GM23338 (cell line): ENCODE measurements around the gene FBXO24. TPM values are rescaled to one million over a fixed set of nuclear protein-coding genes. Genes with fewer than 3 reads are reported as not detected.

Source experiments
- ATAC-seq: fragments of 200-7000 bp; cut with Tn5 transposase; 3 replicates; pipeline ENCODE4 v1.9.1; 2020
- DNase-seq: peaks from one replicate; pipeline ENCODE4 v3.0.0-alpha.2; 2015; ENCODE audit warnings: low spot score
- H2AFZ ChIP-seq: fragments of 200-600 bp; sonication (generic); 2 replicates; pipeline ENCODE4 v1.8.0; 2016; ENCODE audit warnings: antibody characterized with exemption, mild to moderate bottlenecking, moderate library complexity
- H3F3A ChIP-seq: fragments of 200-600 bp; sonication (generic); replicated peaks from 2 replicates; pipeline ENCODE4 v1.8.0; 2017; ENCODE audit warnings: antibody characterized with exemption, mixed run types, low read depth
- H3K27ac ChIP-seq: fragments of 200-600 bp; sonication (generic); 2 replicates; pipeline ENCODE4 v1.6.1; 2016; ENCODE audit warnings: low read depth
- H3K27me3 ChIP-seq: fragments of 200-600 bp; sonication (generic); 2 replicates; pipeline ENCODE4 v1.8.0; 2016; ENCODE audit warnings: mild to moderate bottlenecking, mixed run types, moderate library complexity; ENCODE audit not compliant: insufficient read depth
- H3K36me3 ChIP-seq: fragments of 200-600 bp; sonication (generic); 2 replicates; pipeline ENCODE4 v1.8.0; 2016; ENCODE audit warnings: mild to moderate bottlenecking; ENCODE audit not compliant: insufficient read depth
- H3K4me1 ChIP-seq: fragments of 200-600 bp; sonication (generic); 2 replicates; pipeline ENCODE4 v1.8.0; 2016; ENCODE audit warnings: mild to moderate bottlenecking, moderate library complexity; ENCODE audit not compliant: insufficient read depth
- H3K4me2 ChIP-seq: fragments of 200-600 bp; sonication (generic); 2 replicates; pipeline ENCODE4 v1.7.1; 2017; ENCODE audit warnings: mixed run types
- H3K4me3 ChIP-seq: fragments of 200-600 bp; sonication (generic); 2 replicates; pipeline ENCODE4 v1.6.1; 2016; ENCODE audit warnings: mixed run types
- H3K79me2 ChIP-seq: fragments of 200-600 bp; sonication (generic); replicated peaks from 2 replicates; pipeline ENCODE4 v1.8.0; 2017; ENCODE audit warnings: mild to moderate bottlenecking; ENCODE audit not compliant: insufficient read depth
- H3K9me2 ChIP-seq: fragments of 200-600 bp; sonication (generic); 2 replicates; pipeline ENCODE4 v1.8.0; 2017; ENCODE audit not compliant: insufficient read depth
- H4K20me1 ChIP-seq: fragments of 200-600 bp; sonication (generic); replicated peaks from 2 replicates; pipeline ENCODE4 v1.8.0; 2017; ENCODE audit warnings: mild to moderate bottlenecking; ENCODE audit not compliant: insufficient read depth
- H3K27ac Mint-ChIP-seq: 2 replicates; pipeline ENCODE4 v1.8.0; 2020; ENCODE audit warnings: inconsistent platforms, mild to moderate bottlenecking, moderate library complexity, mixed read lengths
- H3K27me3 Mint-ChIP-seq: 3 replicates; pipeline ENCODE4 v1.8.0; 2022; ENCODE audit warnings: low read depth, mild to moderate bottlenecking, moderate library complexity, mixed read lengths, inconsistent platforms; ENCODE audit not compliant: insufficient read depth, poor library complexity
- H3K36me3 Mint-ChIP-seq: 3 replicates; pipeline ENCODE4 v1.8.0; 2021; ENCODE audit warnings: low read depth, mild to moderate bottlenecking, inconsistent platforms, moderate library complexity, mixed read lengths
- H3K4me1 Mint-ChIP-seq: 3 replicates; pipeline ENCODE4 v1.8.0; 2020; ENCODE audit warnings: mild to moderate bottlenecking, inconsistent platforms, mixed read lengths
- H3K4me3 Mint-ChIP-seq: 3 replicates; pipeline ENCODE4 v1.8.0; 2021; ENCODE audit warnings: moderate library complexity, mild to moderate bottlenecking, inconsistent platforms, mixed read lengths
- H3K9me3 Mint-ChIP-seq: 3 replicates; pipeline ENCODE4 v1.8.0; 2020; ENCODE audit warnings: moderate library complexity, mild to moderate bottlenecking, inconsistent platforms, mixed read lengths
- CREB1 ChIP-seq: fragments of 250-450 bp; sonication (Bioruptor Pico); IDR thresholded peaks from 2 replicates; pipeline ENCODE4 v1.5.0; 2020; ENCODE audit warnings: low read depth, mild to moderate bottlenecking, moderate library complexity
- CTCF ChIP-seq, 2 experiments: fragments of 200-600 bp in 1 of 2; sonication (generic) in 1 of 2; conservative IDR thresholded peaks; 2 replicates each; pipeline versions ENCODE4 v1.5.1 to v1.6.1; 2016 to 2017; ENCODE audit warnings: antibody characterized with exemption in 2 of 2, low read depth in 2 of 2, mild to moderate bottlenecking in 2 of 2, moderate library complexity in 1 of 2
- ETS1 ChIP-seq: IDR thresholded peaks from 2 replicates; pipeline ENCODE4 v1.6.1; 2016; ENCODE audit warnings: antibody characterized with exemption
- EZH2 ChIP-seq: fragments of 200-600 bp; sonication (generic); IDR thresholded peaks from one replicate; pipeline ENCODE4 v1.8.0; 2017; ENCODE audit warnings: antibody characterized with exemption, mild to moderate bottlenecking, low read depth; ENCODE audit not compliant: unreplicated experiment
- EZH2phosphoT487 ChIP-seq: fragments of 200-600 bp; sonication (generic); IDR thresholded peaks from one replicate; pipeline ENCODE4 v1.8.1; 2018; ENCODE audit warnings: antibody characterized with exemption; ENCODE audit not compliant: unreplicated experiment
- JUNB ChIP-seq: IDR thresholded peaks from one replicate; pipeline ENCODE4 v1.6.1; 2016; ENCODE audit warnings: antibody characterized with exemption; ENCODE audit not compliant: unreplicated experiment
- NANOG ChIP-seq: IDR thresholded peaks from 2 replicates; pipeline ENCODE4 v1.6.1; 2016; ENCODE audit warnings: antibody characterized with exemption, borderline replicate concordance
- POLR2AphosphoS5 ChIP-seq: IDR thresholded peaks from 2 replicates; pipeline ENCODE4 v1.6.1; 2016; ENCODE audit warnings: antibody characterized with exemption, low read depth
- REST ChIP-seq: IDR thresholded peaks from one replicate; pipeline ENCODE4 v1.6.1; 2018; ENCODE audit warnings: antibody characterized with exemption; ENCODE audit not compliant: unreplicated experiment
- STAT1 ChIP-seq: IDR thresholded peaks from one replicate; pipeline ENCODE4 v1.6.1; 2016; ENCODE audit warnings: antibody characterized with exemption; ENCODE audit not compliant: unreplicated experiment
- ZNF114 ChIP-seq: fragments of 250-450 bp; sonication (Bioruptor Pico); IDR thresholded peaks from 2 replicates; pipeline ENCODE4 v1.5.0; 2020; ENCODE audit warnings: mild to moderate bottlenecking, moderate library complexity
- ZNF331 ChIP-seq: fragments of 250-450 bp; sonication (Bioruptor Pico); IDR thresholded peaks from 2 replicates; pipeline ENCODE4 v1.5.0; 2020; ENCODE audit warnings: low read depth, mild to moderate bottlenecking, moderate library complexity
- ZNF462 ChIP-seq: fragments of 250-450 bp; sonication (Bioruptor Pico); IDR thresholded peaks from 2 replicates; pipeline ENCODE4 v1.5.0; 2020; ENCODE audit warnings: mild to moderate bottlenecking, moderate library complexity
- polyA plus RNA-seq: library from polyadenylated mRNA; unstranded; fragments of >200 nt; fragmentation: Nextera tagmentation; extraction: Ambion mirVana; gene quantifications from 2 replicates; pipeline ENCODE4 v1.2.1, GENCODE V29; 2016
- total RNA-seq: library from RNA; depleted of rRNA; stranded (reverse); fragments of >200 nt; shearing (Covaris generic); gene quantifications from 2 replicates; pipeline ENCODE4 v1.2.3, GENCODE V29; 2014

FBXO24 gene
- total and polyA plus RNA-seq, 2 experiments from 2014 or later: 2.1 to 2.4 TPM

- peaks cover 2% of the 10 kb centered on the region for H3K27me3 Mint-ChIP-seq
- H3K4me1 Mint-ChIP-seq: no peaks in the 10 kb centered on the region; the same call in 2 of the 3 replicates
- no peak for DNase-seq
- Histone ChIP-seq H3K4me3 (no peak overlapping the region), H3K36me3 (no peaks in the 10 kb centered on the region; the same call in 1 of the 2 replicates), H3K27me3 (no peaks in the 10 kb centered on the region), H2AFZ (no peak overlapping the region), H3F3A (no peaks in the 10 kb centered on the region), H3K4me2 (no peak overlapping the region), H4K20me1 (0 out of 2 replicates have a peak, but pooled peaks cover 2% of the 10 kb centered on the region), H3K79me2 (no peaks in the 10 kb centered on the region), H3K4me1 (no peaks in the 10 kb centered on the region), H3K27ac (no peak overlapping the region), H3K9me2 (no peaks in the 10 kb centered on the region)
- TF ChIP-seq CTCF (conservative IDR thresholded peaks at IDR 0.05; ENCODE audit: low read depth in 2 of 2) (no peak), ZNF114 (no peak), ETS1 (no peak), EZH2 (no peak), POLR2AphosphoS5 (no peak), JUNB (no peak), STAT1 (no peak), ZNF331 (CRISPR knock-in tag) (no peak), REST (no peak), EZH2phosphoT487 (no peak), ZNF462 (CRISPR knock-in tag) (no peak), CREB1 (CRISPR knock-in tag) (no peak), NANOG (no peak)
- H3K36me3 Mint-ChIP-seq: peaks cover 10% of the 10 kb centered on the region
- no peaks in the 10 kb centered on the region; the same call in 2 of the 3 replicates for H3K9me3 Mint-ChIP-seq
- no peak overlapping the region for H3K4me3 Mint-ChIP-seq
- H3K27ac Mint-ChIP-seq: no peak overlapping the region
- ATAC-seq: no peak
Measured at GRCh38 chr7:100555701-100556100, 30.4 kb upstream of the FBXO24 start.
